Measurements from ENCODE around the gene TMEM132D.

TMEM132D gene

GRCh38 chr12:129676411-129676810, 227.4 kb downstream of the TMEM132D start:
- Histone ChIP-seq H3K36me3 (ENCODE audit: insufficient read depth, low read length) (no peaks in the 10 kb centered on the region), H3K27ac (ENCODE audit: low read depth, low read length) (no peak overlapping the region), H3K4me1 (ENCODE audit: insufficient read depth, low read length) (no peaks in the 10 kb centered on the region), H3K27me3 (ENCODE audit: control insufficient read depth in 1 of 2, insufficient read depth in 2 of 2, low read length in 2 of 2) (no peaks in the 10 kb centered on the region), H3K9ac (ENCODE audit: low read length) (no peak overlapping the region), H3K4me3 (ENCODE audit: low read depth in 1 of 2, low read length in 2 of 2) (no peak overlapping the region), H3K9me3 (ENCODE audit: low read length) (no peaks in the 10 kb centered on the region)

GRCh38 chr12:129675947-129676346, 227.9 kb downstream of the TMEM132D start:
- Histone ChIP-seq H3K27me3 (ENCODE audit: control insufficient read depth in 1 of 2, insufficient read depth in 2 of 2, low read length in 2 of 2) (no peaks in the 10 kb centered on the region), H3K4me3 (ENCODE audit: low read depth in 1 of 2, low read length in 2 of 2) (no peak overlapping the region), H3K36me3 (ENCODE audit: insufficient read depth, low read length) (no peaks in the 10 kb centered on the region), H3K9ac (ENCODE audit: low read length) (no peak overlapping the region), H3K9me3 (ENCODE audit: low read length) (no peaks in the 10 kb centered on the region), H3K4me1 (ENCODE audit: insufficient read depth, low read length) (no peaks in the 10 kb centered on the region), H3K27ac (ENCODE audit: low read depth, low read length) (no peak overlapping the region)

- Histone ChIP-seq H3K4me3 (ENCODE audit: low read depth in 1 of 2, low read length in 2 of 2) (no peak overlapping the region), H3K9me3 (ENCODE audit: low read length) (no peaks in the 10 kb centered on the region), H3K4me1 (ENCODE audit: insufficient read depth, low read length) (no peaks in the 10 kb centered on the region), H3K27ac (ENCODE audit: low read depth, low read length) (no peak overlapping the region), H3K27me3 (ENCODE audit: control insufficient read depth in 1 of 2, insufficient read depth in 2 of 2, low read length in 2 of 2) (no peaks in the 10 kb centered on the region), H3K9ac (ENCODE audit: low read length) (no peak overlapping the region), H3K36me3 (ENCODE audit: insufficient read depth, low read length) (no peaks in the 10 kb centered on the region)
These were observed 228.3 kb downstream of the TMEM132D start for GRCh38 chr12:129675496-129675895.

- Histone ChIP-seq H3K9ac (ENCODE audit: low read length) (no peak overlapping the region), H3K9me3 (ENCODE audit: low read length) (no peaks in the 10 kb centered on the region), H3K4me3 (ENCODE audit: low read depth in 1 of 2, low read length in 2 of 2) (no peak overlapping the region), H3K27me3 (ENCODE audit: control insufficient read depth in 1 of 2, insufficient read depth in 2 of 2, low read length in 2 of 2) (no peaks in the 10 kb centered on the region), H3K36me3 (ENCODE audit: insufficient read depth, low read length) (no peaks in the 10 kb centered on the region), H3K27ac (ENCODE audit: low read depth, low read length) (no peak overlapping the region), H3K4me1 (ENCODE audit: insufficient read depth, low read length) (no peaks in the 10 kb centered on the region)
These were observed 230.0 kb downstream of the TMEM132D start for GRCh38 chr12:129673806-129674205.

- no peak overlapping the region for H3K4me3 ChIP-seq (ENCODE audit: low read depth in 1 of 2, low read length in 2 of 2)
- no peaks in the 10 kb centered on the region for H3K27me3 ChIP-seq (ENCODE audit: control insufficient read depth in 1 of 2, insufficient read depth in 2 of 2, low read length in 2 of 2)
- no peaks in the 10 kb centered on the region for H3K9me3 ChIP-seq (ENCODE audit: low read length)
- no peaks in the 10 kb centered on the region for H3K4me1 ChIP-seq (ENCODE audit: insufficient read depth, low read length)
- no peaks in the 10 kb centered on the region for H3K36me3 ChIP-seq (ENCODE audit: insufficient read depth, low read length)
- H3K27ac ChIP-seq (ENCODE audit: low read depth, low read length) = no peak overlapping the region
- H3K9ac ChIP-seq (ENCODE audit: low read length) = no peak overlapping the region
These were observed 231.7 kb downstream of the TMEM132D start for GRCh38 chr12:129672110-129672509.

- Histone ChIP-seq H3K36me3 (ENCODE audit: insufficient read depth, low read length) (no peaks in the 10 kb centered on the region), H3K27me3 (ENCODE audit: control insufficient read depth in 1 of 2, insufficient read depth in 2 of 2, low read length in 2 of 2) (no peaks in the 10 kb centered on the region), H3K4me1 (ENCODE audit: insufficient read depth, low read length) (no peaks in the 10 kb centered on the region), H3K4me3 (ENCODE audit: low read depth in 1 of 2, low read length in 2 of 2) (no peak overlapping the region), H3K9ac (ENCODE audit: low read length) (no peak overlapping the region), H3K9me3 (ENCODE audit: low read length) (no peaks in the 10 kb centered on the region), H3K27ac (ENCODE audit: low read depth, low read length) (no peak overlapping the region)
These were observed 233.4 kb downstream of the TMEM132D start for GRCh38 chr12:129670256-129670920.

GRCh38 chr12:129665414-129665813, 238.4 kb downstream of the TMEM132D start:
- Histone ChIP-seq H3K27me3 (ENCODE audit: control insufficient read depth in 1 of 2, insufficient read depth in 2 of 2, low read length in 2 of 2) (no peaks in the 10 kb centered on the region), H3K9ac (ENCODE audit: low read length) (no peak overlapping the region), H3K9me3 (ENCODE audit: low read length) (no peaks in the 10 kb centered on the region), H3K4me3 (ENCODE audit: low read depth in 1 of 2, low read length in 2 of 2) (no peak overlapping the region), H3K27ac (ENCODE audit: low read depth, low read length) (no peak overlapping the region), H3K4me1 (ENCODE audit: insufficient read depth, low read length) (no peaks in the 10 kb centered on the region), H3K36me3 (ENCODE audit: insufficient read depth, low read length) (no peaks in the 10 kb centered on the region)

- Histone ChIP-seq H3K4me1 (ENCODE audit: insufficient read depth, low read length) (no peaks in the 10 kb centered on the region), H3K4me3 (ENCODE audit: low read depth in 1 of 2, low read length in 2 of 2) (no peak overlapping the region), H3K9ac (ENCODE audit: low read length) (no peak overlapping the region), H3K36me3 (ENCODE audit: insufficient read depth, low read length) (no peaks in the 10 kb centered on the region), H3K9me3 (ENCODE audit: low read length) (no peaks in the 10 kb centered on the region), H3K27ac (ENCODE audit: low read depth, low read length) (no peak overlapping the region), H3K27me3 (ENCODE audit: control insufficient read depth in 1 of 2, insufficient read depth in 2 of 2, low read length in 2 of 2) (no peaks in the 10 kb centered on the region)
These were observed 241.6 kb downstream of the TMEM132D start for GRCh38 chr12:129662234-129662633.

- Histone ChIP-seq H3K4me1 (ENCODE audit: insufficient read depth, low read length) (no peaks in the 10 kb centered on the region), H3K4me3 (ENCODE audit: low read depth in 1 of 2, low read length in 2 of 2) (no peak overlapping the region), H3K27me3 (ENCODE audit: control insufficient read depth in 1 of 2, insufficient read depth in 2 of 2, low read length in 2 of 2) (no peaks in the 10 kb centered on the region), H3K9me3 (ENCODE audit: low read length) (no peaks in the 10 kb centered on the region), H3K36me3 (ENCODE audit: insufficient read depth, low read length) (no peaks in the 10 kb centered on the region), H3K9ac (ENCODE audit: low read length) (no peak overlapping the region), H3K27ac (ENCODE audit: low read depth, low read length) (no peak overlapping the region)
These were observed 242.9 kb downstream of the TMEM132D start for GRCh38 chr12:129660946-129661345.

- H3K4me1 ChIP-seq (ENCODE audit: insufficient read depth, low read length) = no peaks in the 10 kb centered on the region
- no peaks in the 10 kb centered on the region for H3K9me3 ChIP-seq (ENCODE audit: low read length)
- H3K9ac ChIP-seq (ENCODE audit: low read length) = no peak overlapping the region
- no peak overlapping the region for H3K4me3 ChIP-seq (ENCODE audit: low read depth in 1 of 2, low read length in 2 of 2)
- H3K27me3 ChIP-seq (ENCODE audit: control insufficient read depth in 1 of 2, insufficient read depth in 2 of 2, low read length in 2 of 2) = no peaks in the 10 kb centered on the region
- no peaks in the 10 kb centered on the region for H3K36me3 ChIP-seq (ENCODE audit: insufficient read depth, low read length)
- H3K27ac ChIP-seq (ENCODE audit: low read depth, low read length) = no peak overlapping the region
These were observed 243.7 kb downstream of the TMEM132D start for GRCh38 chr12:129659961-129660622.

- Histone ChIP-seq H3K4me1 (ENCODE audit: insufficient read depth, low read length) (no peaks in the 10 kb centered on the region), H3K9me3 (ENCODE audit: low read length) (no peaks in the 10 kb centered on the region), H3K27ac (ENCODE audit: low read depth, low read length) (no peak overlapping the region), H3K36me3 (ENCODE audit: insufficient read depth, low read length) (no peaks in the 10 kb centered on the region), H3K4me3 (ENCODE audit: low read depth in 1 of 2, low read length in 2 of 2) (no peak overlapping the region), H3K27me3 (ENCODE audit: control insufficient read depth in 1 of 2, insufficient read depth in 2 of 2, low read length in 2 of 2) (no peaks in the 10 kb centered on the region), H3K9ac (ENCODE audit: low read length) (no peak overlapping the region)
These were observed 246.6 kb downstream of the TMEM132D start for GRCh38 chr12:129657179-129657578.

GRCh38 chr12:129651951-129652350, 251.9 kb downstream of the TMEM132D start:
- no peaks in the 10 kb centered on the region for H3K4me1 ChIP-seq (ENCODE audit: insufficient read depth, low read length)
- no peaks in the 10 kb centered on the region for H3K9me3 ChIP-seq (ENCODE audit: low read length)
- no peaks in the 10 kb centered on the region for H3K27me3 ChIP-seq (ENCODE audit: control insufficient read depth in 1 of 2, insufficient read depth in 2 of 2, low read length in 2 of 2)
- H3K4me3 ChIP-seq (ENCODE audit: low read depth in 1 of 2, low read length in 2 of 2) = no peak overlapping the region
- no peak overlapping the region for H3K27ac ChIP-seq (ENCODE audit: low read depth, low read length)
- H3K36me3 ChIP-seq (ENCODE audit: insufficient read depth, low read length) = no peaks in the 10 kb centered on the region
- H3K9ac ChIP-seq (ENCODE audit: low read length) = no peak overlapping the region
